ENCODE measurements around the gene TEX101.
"Not testable (repeated sequence)": the region's sequence is repeated elsewhere in the genome, so short reads cannot be mapped to it uniquely, and the experiment has no call there.

The TEX101 gene

GRCh38 chr19:43414554-43414953 lies at the start of gene TEX101:
Gene TEX101 (plus strand): TSS chr19:43414890. CDS start chr19:43415920, 1,030 bp downstream.
- no peak for DNase-seq (ENCODE audit: low spot score)

- not testable (repeated sequence) for DNase-seq (ENCODE audit: low spot score)
These were observed 49.0 kb upstream of the TEX101 start for GRCh38 chr19:43365677-43366076.

DNA sequence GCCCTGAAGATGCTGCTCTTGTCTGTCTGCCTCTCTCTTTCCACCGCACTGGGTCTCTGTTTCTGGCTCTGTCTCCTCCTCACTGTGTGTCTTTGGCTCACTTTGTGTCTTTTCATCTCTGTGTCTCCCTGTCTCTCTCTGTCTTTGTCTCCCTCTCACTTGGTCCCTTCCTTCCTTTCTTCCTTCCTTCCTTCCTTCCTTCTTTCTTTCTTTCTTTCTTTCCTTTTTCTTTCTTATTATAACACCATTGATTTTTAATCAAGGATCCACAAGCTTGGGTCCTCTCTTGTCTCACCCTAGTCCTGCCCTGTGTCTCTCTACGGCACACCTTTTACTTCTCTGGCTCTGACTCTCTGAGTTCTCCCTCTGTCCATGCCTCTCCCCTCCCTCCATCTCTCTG lies 46.9 kb upstream of the TEX101 start:
- DNase-seq (ENCODE audit: low spot score) = no peak

- DNase-seq (ENCODE audit: low spot score) = not testable (repeated sequence)
These were observed 45.8 kb upstream of the TEX101 start for GRCh38 chr19:43368897-43369296.

- DNase-seq (ENCODE audit: low spot score) = no peak
These were observed 42.8 kb upstream of the TEX101 start for GRCh38 chr19:43371909-43372308.

- DNase-seq (ENCODE audit: low spot score) = no peak
These were observed 42.2 kb upstream of the TEX101 start for GRCh38 chr19:43372462-43372861.

DNA sequence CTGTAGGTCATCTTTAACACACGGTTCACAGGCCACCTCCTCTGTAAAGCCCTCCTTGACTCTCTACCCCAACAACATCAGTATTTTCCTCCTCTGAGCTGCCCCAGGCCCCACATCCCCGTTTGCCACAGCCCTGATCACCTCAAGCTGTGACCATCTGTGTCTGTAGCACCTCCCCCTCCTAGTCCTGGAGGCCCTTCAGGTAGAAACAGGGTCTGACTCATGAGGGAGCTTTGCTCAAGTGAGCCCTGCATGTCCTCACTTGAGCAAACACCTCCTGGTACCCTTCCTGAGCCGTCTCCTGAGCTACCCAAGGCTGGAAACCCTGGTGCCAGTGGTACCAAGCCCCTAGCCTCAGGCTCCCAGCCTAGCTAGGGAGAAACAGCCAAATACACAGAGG lies 37.1 kb upstream of the TEX101 start:
- not testable (repeated sequence) for DNase-seq (ENCODE audit: low spot score)

GRCh38 chr19:43380008-43380407 lies 34.7 kb upstream of the TEX101 start:
- DNase-seq (ENCODE audit: low spot score) = no peak

- no peak for DNase-seq (ENCODE audit: low spot score)
These were observed 33.8 kb upstream of the TEX101 start for GRCh38 chr19:43380771-43381386.

GRCh38 chr19:43382586-43383216 lies 32.0 kb upstream of the TEX101 start:
- not testable (repeated sequence) for DNase-seq (ENCODE audit: low spot score)

DNA sequence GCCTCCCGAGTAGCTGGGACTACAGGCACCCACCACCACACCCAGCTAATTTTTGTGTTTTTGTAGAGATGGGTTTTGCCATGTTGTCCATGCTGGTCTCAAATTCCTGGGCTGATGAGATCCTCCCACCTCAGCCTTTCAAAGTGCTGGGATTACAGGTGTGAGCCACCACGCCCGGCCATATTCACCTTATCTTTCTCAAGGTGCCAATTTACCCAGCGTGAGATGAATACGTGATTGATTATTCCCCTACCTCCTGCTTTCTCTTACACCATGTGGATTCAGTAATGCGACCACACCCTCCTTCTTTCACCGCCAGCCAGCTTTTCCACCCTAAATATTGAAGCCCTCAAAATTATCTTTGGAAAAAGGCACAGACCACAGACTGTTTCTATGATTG lies 31.4 kb upstream of the TEX101 start:
- not testable (repeated sequence) for DNase-seq (ENCODE audit: low spot score)

GRCh38 chr19:43383759-43384158 lies 30.9 kb upstream of the TEX101 start:
- DNase-seq (ENCODE audit: low spot score) = not testable (repeated sequence)

- not testable (repeated sequence) for DNase-seq (ENCODE audit: low spot score)
These were observed 23.7 kb upstream of the TEX101 start for GRCh38 chr19:43390903-43391551.

DNA sequence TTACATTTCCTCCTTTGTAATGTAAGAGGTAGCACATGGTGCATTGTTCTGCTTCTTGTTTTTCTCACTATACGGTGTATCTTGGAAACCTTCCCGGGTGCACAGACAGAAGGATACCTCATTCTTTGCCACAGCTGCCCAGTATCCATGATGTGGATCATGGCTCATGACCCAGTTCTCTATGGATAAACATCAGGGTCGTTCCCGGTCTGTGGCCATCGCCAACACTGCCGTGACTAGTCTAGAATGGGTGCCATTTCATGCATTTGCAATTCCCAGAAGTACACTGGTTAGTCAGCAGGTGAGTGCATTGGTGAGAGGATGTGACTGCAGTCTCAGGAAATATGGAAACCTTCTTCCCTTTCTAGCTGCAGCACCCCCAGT lies 23.1 kb upstream of the TEX101 start:
- DNase-seq (ENCODE audit: low spot score) = not testable (repeated sequence)

GRCh38 chr19:43393501-43393900 lies 21.2 kb upstream of the TEX101 start:
- not testable (repeated sequence) for DNase-seq (ENCODE audit: low spot score)

DNA sequence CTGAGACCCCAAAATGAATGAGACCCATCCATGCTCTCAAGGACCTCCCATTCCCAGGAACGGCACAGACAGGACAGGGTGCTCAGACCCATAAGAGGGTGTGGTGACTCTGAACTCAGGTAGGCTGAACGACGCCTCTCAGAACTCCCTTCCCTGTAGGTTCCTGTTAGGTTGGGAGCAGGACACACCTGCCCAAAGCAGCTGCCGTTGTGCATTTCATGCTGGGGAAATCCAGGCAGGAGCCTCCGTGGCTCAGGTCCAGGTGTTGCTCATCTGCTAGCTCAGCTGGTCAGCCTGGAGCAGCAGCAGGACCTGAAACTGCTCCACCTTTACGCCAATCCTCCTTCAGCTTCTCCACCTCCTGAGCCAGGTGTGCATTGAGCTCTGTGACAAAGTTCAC lies 19.1 kb upstream of the TEX101 start:
- no peak for DNase-seq (ENCODE audit: low spot score)

DNA sequence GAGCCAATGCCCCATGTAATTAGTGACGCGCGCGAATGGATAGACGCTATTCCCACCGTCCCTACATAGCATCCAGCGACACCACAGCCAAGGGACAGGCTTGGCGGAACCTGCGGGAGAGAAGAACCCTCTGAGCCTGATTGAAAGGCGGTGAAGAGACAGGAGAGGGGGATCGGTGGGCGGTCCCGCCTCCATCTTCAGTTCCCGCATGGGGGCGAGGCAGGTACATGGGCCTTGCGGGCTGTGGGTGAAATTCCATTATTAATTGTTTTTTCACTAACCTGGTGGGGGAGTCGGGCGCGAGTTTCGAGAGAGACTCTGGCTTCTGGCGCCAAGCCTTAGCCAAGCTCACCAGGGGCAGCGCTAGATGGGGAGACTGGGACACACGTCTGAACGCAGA lies 8.4 kb upstream of the TEX101 start:
- DNase-seq (ENCODE audit: low spot score) = no peak

GRCh38 chr19:43407416-43408005 lies 7.2 kb upstream of the TEX101 start:
- DNase-seq (ENCODE audit: low spot score) = no peak

DNA sequence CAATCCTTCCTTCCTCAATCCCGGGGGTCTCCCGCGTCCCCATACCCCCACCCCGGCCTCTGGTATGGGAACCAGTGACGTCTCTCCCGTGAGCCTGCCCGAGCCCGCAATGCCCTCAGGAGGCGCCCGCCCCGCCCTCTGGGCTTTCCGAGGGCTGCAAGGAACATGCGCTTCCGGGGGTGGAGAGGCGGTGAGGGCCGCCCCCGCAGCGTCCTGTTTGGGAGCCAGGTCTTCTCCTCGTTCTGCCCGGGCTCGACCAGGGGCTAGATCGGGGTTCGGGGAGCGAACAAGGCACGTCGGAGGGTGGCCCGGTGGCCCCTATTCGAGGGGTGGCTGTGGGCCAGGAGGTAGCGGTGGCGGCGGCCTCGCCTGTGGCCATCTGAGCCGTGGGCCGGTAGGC lies 6.6 kb upstream of the TEX101 start:
- DNase-seq (ENCODE audit: low spot score) = no peak

DNA sequence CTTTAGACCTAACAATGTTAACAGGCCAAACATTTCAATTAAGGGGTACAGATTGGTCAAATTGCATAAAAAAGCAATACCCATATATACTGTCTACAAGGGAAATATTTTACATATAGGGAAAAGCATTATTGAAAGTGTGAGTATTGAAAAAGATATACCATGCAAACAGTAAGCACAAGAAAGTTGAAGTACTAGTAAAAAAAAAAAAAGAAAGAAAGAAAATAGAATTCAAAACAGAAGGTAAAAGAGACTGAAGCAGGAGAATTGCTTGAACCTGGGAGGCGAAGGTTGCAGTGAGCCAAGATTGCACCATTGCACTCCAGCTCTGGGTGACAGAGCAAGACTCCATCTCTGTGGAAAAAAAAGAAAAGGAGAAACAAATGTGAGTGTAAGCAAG lies 5.3 kb upstream of the TEX101 start:
- DNase-seq (ENCODE audit: low spot score) = no peak

DNA sequence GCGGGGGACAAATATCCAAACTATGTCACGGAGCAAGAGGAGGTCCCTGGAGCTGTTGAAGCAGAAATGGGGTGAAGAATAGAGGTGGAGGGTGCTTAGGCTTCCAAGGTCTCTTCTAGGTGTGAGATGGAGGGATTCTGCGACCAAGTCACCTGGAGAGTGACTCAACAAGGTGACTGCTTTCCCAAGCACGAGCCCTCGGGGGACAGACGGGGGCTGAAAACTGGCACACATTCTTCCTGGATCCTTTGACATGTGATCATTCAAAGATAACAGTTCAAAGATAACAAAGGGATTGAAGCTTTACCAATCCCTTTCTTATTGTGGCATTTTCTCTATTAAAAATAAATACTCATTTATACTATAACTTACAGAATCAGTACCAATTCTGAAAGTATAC lies 2.2 kb upstream of the TEX101 start:
- DNase-seq (ENCODE audit: low spot score) = no peak

GRCh38 chr19:43416951-43417623 lies 2.4 kb downstream of the TEX101 start:
- DNase-seq (ENCODE audit: low spot score) = no peak

DNA sequence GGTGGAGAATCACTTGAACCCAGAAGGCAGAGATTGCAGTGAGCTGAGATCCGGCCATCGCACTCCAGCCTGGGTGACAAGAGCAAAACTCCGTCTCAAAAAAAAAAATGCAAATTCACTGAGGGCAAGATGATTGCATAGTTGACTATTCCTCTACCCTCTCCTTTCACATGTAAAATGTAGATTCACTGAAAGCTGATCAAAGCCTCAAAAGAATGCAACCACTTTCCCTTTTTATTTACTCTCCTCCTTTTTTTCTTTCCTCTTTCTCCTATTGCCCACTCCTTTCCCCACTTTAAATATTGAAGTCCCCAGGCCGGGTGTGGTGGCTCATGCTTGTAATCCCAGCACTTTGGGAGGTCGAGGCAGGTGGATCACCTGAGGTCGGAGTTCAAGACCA lies 6.3 kb downstream of the TEX101 start:
- DNase-seq (ENCODE audit: low spot score) = no peak

All from kidney capillary endothelial cell (primary cell).